Breast epithelium (tissue), 4 donors: Measurements from ENCODE around the gene RBM17. TPM values are rescaled to one million over a fixed set of nuclear protein-coding genes. Genes with fewer than 3 reads are reported as not detected.

ENCODE experiments used
- DNase-seq, 2 donors: peaks; one replicate each; pipeline ENCODE4 v3.0.0-alpha.2; 2019; ENCODE audit warnings: low spot score in 2 of 2
- H3K27ac ChIP-seq, 2 donors: fragments of 200-600 bp; sonication (generic) in 1 of 2; one replicate each; pipeline ENCODE4 v1.5.1; 2016 to 2019; ENCODE audit warnings: mild to moderate bottlenecking in 1 of 2
- H3K27me3 ChIP-seq, 2 donors: fragments of 200-600 bp; sonication (generic) in 1 of 2; one replicate each; pipeline versions ENCODE4 v1.5.1 to v1.6.0; 2017 to 2019; ENCODE audit warnings: control low read depth in 1 of 2, mild to moderate bottlenecking in 1 of 2
- H3K36me3 ChIP-seq: fragments of 200-600 bp; one replicate; pipeline ENCODE4 v1.5.1; 2019
- H3K4me1 ChIP-seq, 2 donors: fragments of 200-600 bp; sonication (generic); one replicate each; pipeline ENCODE4 v1.5.1; 2016 to 2019; ENCODE audit warnings: control low read depth in 1 of 2
- H3K4me3 ChIP-seq, 3 donors: fragments of 200-600 bp; sonication (generic); 1 replicate in 2 of 3; 2 replicates in 1 of 3; pipeline ENCODE4 v1.5.1; 2016 to 2019; ENCODE audit warnings: mild to moderate bottlenecking in 3 of 3, moderate library complexity in 2 of 3
- H3K9me3 ChIP-seq, 2 donors: fragments of 200-600 bp; sonication (generic) in 1 of 2; one replicate each; pipeline ENCODE4 v1.5.1; 2016 to 2019; ENCODE audit warnings: control low read depth in 1 of 2
- CTCF ChIP-seq, 3 donors: fragments of 450-650 bp; IDR thresholded peaks; one replicate each; pipeline ENCODE4 v1.5.1; 2016 to 2017; ENCODE audit warnings: antibody characterized with exemption in 3 of 3, mild to moderate bottlenecking in 3 of 3, moderate library complexity in 3 of 3
- POLR2A ChIP-seq: fragments of 450-650 bp; IDR thresholded peaks from one replicate; pipeline ENCODE4 v1.6.1; 2016; ENCODE audit warnings: antibody characterized with exemption, mild to moderate bottlenecking, moderate library complexity
- POLR2AphosphoS5 ChIP-seq, 3 donors: sonication (generic); formaldehyde crosslinking; IDR thresholded peaks; one replicate each; pipeline ENCODE4 v1.6.1; 2017; ENCODE audit warnings: antibody characterized with exemption in 3 of 3
- intact Hi-C: fragments of 100-400 bp; cut with DNase I; formaldehyde crosslinking; loops from one replicate; pipeline ENCODE4 v1.15.1; 2023; ENCODE audit warnings: low total_unique reads
- total RNA-seq, 3 donors: library from RNA; depleted of rRNA; stranded (reverse); fragments of >200 nt; gene quantifications; one replicate each; pipeline ENCODE4 v1.1.0, GENCODE V29; 2016

Gene RBM17
- total RNA-seq, 3 donors from 2014 or later = 62.4 to 72.4 (median 68.2) TPM

DNA sequence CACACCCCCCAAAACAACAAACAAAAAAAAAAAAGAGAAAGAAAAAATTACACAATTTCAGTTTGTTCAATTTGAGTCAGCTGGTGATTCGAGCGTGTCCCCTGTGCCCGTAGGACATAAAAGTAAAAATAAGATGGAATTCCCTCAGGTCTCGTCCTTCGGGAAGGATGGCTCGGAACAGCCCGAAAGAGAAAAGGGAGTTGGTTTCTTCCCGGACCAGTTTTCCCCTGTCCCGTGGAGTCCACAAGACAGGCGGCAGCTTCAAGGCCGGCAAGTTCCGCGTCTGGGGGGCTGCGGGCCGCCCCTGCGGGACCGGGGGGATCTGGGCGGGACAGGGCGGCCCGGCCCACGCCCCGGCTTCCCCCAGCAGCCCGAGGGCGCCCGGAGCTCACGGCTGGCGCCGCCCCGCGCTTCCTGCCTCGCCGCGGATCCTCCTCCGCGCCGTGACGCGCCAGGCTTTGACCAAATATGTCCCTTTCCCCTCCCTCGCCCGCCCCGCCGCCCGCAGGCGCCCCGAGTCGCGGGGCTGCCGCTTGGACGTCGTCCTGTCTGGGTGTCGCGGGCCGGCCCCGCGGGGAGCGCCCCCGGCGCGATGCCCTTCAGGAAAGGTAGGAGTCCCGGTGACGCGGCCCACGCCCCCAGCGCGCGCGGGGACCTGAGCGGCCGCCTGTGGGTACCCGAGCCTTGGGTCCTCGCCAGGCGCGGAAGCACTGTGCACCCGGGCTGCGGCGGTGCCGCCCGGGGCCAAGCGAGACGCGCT lies 55.8 kb downstream of the RBM17 start:
- TF ChIP-seq POLR2AphosphoS5 (IDR thresholded peaks at IDR 0.05) (peak in 1 of 3 donors; percentile 63), POLR2A (no peak)
- H3K4me3 ChIP-seq = peak overlapping the region; percentile 73 to 81 (median 75)
- intact Hi-C loops = loop anchor here (5.0 kb wide), 1 partner anchor 58 kb away; the partner anchor contains the start of gene PFKFB3
- H3K36me3 ChIP-seq = no peaks in the 10 kb centered on the region
- H3K4me1 ChIP-seq = no peaks in the 10 kb centered on the region
- H3K9me3 ChIP-seq = no peaks in the 10 kb centered on the region
- peak overlapping the region; percentile 82 to 95 for H3K27ac ChIP-seq
- no peaks in the 10 kb centered on the region for H3K27me3 ChIP-seq
- peak; percentile 83 to 84 for DNase-seq

DNA sequence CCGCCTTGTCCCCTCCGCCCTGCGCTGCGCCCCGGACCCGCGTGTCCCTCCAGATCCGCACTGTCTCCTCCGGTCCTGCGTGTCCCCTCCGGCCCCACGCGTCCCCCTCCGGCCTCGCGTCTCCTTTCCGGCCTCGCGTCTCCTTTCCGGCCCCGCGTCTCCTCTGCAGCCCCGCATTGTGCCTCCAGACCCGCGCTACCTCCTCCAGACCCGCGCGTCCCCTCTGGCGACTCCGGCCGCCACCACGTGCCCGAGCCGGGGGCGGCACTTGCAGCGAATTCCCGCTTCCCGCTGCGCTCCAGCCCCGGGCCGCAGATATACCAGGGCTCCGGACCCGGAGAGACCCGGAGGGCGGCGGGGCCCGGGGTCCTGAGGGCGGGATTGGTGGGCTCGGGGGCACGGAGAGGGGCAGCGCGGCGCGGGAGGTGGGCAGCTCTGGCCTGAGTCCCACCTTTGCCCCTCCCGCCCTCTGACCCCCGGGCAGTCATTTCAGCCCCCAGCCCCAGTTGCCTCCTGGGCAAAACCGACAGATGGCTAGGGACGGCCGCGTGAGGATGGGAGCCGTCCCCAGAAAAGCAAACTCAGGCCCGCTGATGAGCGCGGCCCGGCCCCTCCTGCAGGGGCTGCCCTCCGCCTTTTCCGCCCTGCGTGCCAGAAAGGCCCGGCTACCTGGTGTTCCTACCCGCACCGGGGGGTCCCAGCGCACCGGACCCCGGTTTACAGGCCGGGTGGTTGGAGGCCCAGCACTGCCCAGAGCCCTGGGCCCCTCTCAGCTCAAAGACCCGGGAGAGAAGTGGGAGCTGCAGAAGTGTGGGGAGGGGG lies 56.5 kb downstream of the RBM17 start:
- DNase-seq = no peak
- no peaks in the 10 kb centered on the region for H3K36me3 ChIP-seq
- intact Hi-C loops = loop anchor here (5.0 kb wide), 1 partner anchor 57 kb away; the partner anchor contains the start of gene PFKFB3
- no peaks in the 10 kb centered on the region for H3K4me1 ChIP-seq
- no peaks in the 10 kb centered on the region for H3K9me3 ChIP-seq
- H3K4me3 ChIP-seq = peak overlapping the region; percentile 73 to 81 (median 75)
- H3K27ac ChIP-seq = peak overlapping the region; percentile 82 to 95
- no peaks in the 10 kb centered on the region for H3K27me3 ChIP-seq
- TF ChIP-seq POLR2AphosphoS5 (IDR thresholded peaks at IDR 0.05) (peak in 1 of 3 donors; percentile 5), POLR2A (no peak), CTCF (IDR thresholded peaks at IDR 0.05) (peak in 1 of 3 donors; percentile 9)

GRCh38 chr10:6146013-6146785 lies 57.4 kb downstream of the RBM17 start:
- intact Hi-C loops = loop anchor here (5.0 kb wide), 1 partner anchor 56 kb away; the partner anchor contains the start of gene PFKFB3
- no peaks in the 10 kb centered on the region for H3K27me3 ChIP-seq
- TF ChIP-seq POLR2AphosphoS5 (IDR thresholded peaks at IDR 0.05) (no peak), POLR2A (no peak), CTCF (IDR thresholded peaks at IDR 0.05) (no peak)
- H3K4me1 ChIP-seq = no peaks in the 10 kb centered on the region
- no peak for DNase-seq
- peak overlapping the region; percentile 73 to 81 (median 75) for H3K4me3 ChIP-seq
- peak overlapping the region; percentile 82 to 95 for H3K27ac ChIP-seq
- H3K36me3 ChIP-seq = no peaks in the 10 kb centered on the region
- H3K9me3 ChIP-seq = no peaks in the 10 kb centered on the region

DNA sequence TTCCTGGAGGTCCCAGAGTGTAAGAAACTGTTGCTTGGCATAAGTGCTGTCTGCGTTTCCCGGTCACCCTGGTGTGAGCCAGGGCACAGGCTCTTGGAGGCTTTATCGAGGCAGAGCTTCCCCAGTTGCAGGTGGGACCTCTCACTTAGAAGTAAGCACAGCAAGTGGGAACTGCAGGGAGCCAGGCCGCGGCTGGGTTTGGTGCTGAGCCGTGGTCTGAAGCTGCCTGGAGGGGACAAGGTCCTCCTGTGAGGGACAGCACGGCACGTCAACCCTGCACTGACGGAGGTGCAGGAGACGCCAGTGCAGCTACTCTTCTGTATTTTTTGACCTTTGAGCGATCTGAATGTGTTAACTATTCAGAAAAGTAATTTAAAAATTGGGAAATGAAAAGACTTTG lies 58.1 kb downstream of the RBM17 start:
- Histone ChIP-seq H3K4me1 (no peaks in the 10 kb centered on the region), H3K36me3 (no peaks in the 10 kb centered on the region), H3K9me3 (no peaks in the 10 kb centered on the region), H3K27me3 (no peaks in the 10 kb centered on the region), H3K4me3 (no peak overlapping the region), H3K27ac (no peak overlapping the region)
- no peak for TF ChIP-seq POLR2AphosphoS5 (IDR thresholded peaks at IDR 0.05)
- TF ChIP-seq CTCF (IDR thresholded peaks at IDR 0.05) = no peak
- no peak for TF ChIP-seq POLR2A
- DNase-seq = no peak
- intact Hi-C loops = loop anchor here (5.0 kb wide), 1 partner anchor 55 kb away; the partner anchor contains the start of gene PFKFB3

DNA sequence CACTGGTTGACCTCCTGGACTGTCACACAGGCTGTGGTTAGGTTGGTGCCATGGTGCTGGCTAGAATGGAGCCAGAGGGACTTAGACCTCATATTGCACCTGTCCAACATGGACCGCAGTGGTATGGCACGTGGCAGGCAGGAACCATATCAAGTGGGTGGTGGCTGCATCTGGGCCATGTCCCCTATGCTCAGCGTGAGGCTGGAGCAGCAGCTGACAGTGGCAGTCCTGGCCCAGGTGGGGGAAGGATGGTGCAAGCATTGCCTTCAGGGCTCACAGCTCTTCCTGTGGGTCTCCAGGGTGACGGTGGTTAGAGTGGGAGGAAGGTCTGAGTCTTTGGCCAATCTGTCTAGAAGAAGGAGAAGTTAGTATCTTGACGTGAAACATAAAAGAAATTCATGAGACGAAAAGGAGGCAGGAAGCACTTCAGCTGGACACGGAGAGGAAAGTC lies 59.4 kb downstream of the RBM17 start:
- Histone ChIP-seq H3K27me3 (no peaks in the 10 kb centered on the region), H3K4me1 (no peaks in the 10 kb centered on the region), H3K9me3 (no peaks in the 10 kb centered on the region), H3K4me3 (no peak overlapping the region), H3K36me3 (no peaks in the 10 kb centered on the region), H3K27ac (peak overlapping the region in 1 of 2 donors; percentile 5)
- DNase-seq = no peak
- intact Hi-C loops = loop anchor here (5.0 kb wide), 1 partner anchor 54 kb away; the partner anchor contains the start of gene PFKFB3
- TF ChIP-seq POLR2A (no peak), POLR2AphosphoS5 (IDR thresholded peaks at IDR 0.05) (no peak), CTCF (IDR thresholded peaks at IDR 0.05) (no peak)
